HG03558 (cell line): ENCODE measurements around the gene ELK3.

Experiments used
- ATAC-seq: cut with Tn5 transposase; IDR thresholded peaks from one replicate; pipeline ENCODE4 v1.9.1; 2021; ENCODE audit warnings: moderate number of reproducible peaks; ENCODE audit not compliant: unreplicated experiment; ENCODE audit errors: extremely low read depth

ELK3 gene

DNA sequence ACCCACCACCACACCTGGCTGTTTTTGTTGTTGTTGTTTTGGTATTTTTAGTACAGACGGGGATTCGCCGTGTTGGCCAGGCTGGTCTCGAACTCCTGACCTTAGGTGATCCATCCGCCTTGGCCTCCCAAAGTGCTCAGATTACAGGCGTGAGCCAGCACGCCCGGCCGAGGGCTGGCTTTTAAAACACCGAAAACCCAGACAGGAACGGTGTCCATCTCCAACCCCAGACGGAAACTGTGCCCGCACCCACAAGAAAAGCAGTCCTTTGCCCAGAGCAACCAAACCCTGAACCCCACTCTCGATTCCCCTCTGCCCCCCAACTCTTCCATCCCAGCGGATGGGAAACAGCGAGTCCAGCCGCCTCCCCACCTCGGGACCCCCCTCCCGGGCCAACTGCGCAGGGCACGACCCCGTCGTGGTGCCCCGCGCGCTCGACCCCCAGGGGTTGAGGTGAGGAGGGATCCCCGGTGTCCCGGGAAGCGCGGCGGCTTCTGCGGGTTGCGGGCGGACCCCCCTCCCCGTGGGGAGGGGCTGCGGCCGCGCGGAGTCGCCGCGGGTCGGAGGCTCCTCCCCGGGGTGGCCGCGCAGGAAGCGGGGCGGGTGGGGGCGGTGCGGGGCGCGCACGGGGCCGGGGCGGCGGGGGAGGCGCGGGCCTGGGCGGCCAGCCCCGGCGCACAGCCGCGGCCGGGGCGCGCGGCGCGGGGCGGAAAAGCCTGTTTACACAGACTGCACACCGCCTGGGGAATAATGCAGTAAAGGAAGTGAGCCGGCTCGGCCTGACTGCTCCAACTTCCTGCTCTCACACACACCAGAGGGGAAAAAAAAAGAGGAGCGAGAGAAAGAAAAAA is at the start of gene ELK3:
ELK3 (plus strand) TSS at position 651 of the 851 bp plus-strand sequence.
- ATAC-seq: peak; percentile 35

DNA sequence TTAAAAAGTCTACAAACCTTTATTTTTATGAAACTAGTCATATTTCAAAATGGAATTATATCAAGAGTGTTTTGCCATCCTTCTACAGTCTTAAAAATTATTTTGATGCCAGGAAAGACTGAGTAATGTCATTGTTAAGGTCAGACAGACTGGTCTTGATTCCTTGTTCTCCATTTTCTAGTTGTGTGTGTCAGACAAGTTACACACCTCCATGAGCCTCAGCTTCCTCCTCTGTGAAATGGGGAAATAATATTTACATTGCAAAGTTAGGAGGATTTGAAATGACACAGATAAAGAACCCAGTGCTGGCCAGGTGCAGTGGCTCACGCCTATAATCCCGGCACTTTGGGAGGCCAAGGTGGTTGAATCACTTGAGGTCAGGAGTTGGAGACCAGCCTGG is 47.4 kb upstream of the ELK3 start:
- no peak for ATAC-seq

DNA sequence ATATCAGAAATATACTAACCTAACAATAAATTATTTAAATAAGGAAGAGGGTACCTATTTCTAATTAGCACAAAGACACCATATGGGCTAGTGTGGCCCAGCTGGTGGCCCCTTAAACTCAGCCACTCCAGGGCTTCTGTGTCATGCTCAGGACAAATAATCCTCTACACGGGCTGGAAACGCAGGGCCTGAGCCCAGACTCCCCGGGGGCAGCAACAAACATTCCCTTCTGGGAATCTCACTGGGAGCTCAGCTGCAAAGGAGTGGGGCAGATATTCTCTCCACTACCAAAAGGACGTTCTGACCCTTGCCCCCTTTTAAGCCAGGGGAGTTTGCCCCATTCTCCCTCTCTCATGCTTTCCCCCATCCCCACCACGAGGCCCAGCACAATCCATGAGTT is 43.7 kb upstream of the ELK3 start:
- no peak for ATAC-seq

DNA sequence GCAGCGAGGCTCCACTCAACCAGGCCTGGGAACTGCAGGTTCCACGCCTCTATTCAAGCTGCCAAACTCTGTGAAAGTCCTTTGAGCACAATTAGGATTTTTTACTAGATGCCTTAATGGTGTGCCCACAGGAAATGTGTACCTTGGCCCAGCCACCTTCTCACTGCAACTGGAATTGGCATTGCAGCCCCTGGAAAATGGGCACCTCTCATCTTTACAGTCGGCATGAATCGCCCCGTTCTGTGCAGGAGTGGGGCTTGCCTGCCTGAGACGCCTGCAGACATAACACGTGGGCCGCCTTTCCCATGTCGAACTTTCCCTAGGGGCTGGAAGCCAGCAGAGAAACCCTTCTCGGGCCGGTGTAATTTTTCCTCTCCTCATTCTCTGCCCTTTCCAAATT is 42.0 kb upstream of the ELK3 start:
- no peak for ATAC-seq

DNA sequence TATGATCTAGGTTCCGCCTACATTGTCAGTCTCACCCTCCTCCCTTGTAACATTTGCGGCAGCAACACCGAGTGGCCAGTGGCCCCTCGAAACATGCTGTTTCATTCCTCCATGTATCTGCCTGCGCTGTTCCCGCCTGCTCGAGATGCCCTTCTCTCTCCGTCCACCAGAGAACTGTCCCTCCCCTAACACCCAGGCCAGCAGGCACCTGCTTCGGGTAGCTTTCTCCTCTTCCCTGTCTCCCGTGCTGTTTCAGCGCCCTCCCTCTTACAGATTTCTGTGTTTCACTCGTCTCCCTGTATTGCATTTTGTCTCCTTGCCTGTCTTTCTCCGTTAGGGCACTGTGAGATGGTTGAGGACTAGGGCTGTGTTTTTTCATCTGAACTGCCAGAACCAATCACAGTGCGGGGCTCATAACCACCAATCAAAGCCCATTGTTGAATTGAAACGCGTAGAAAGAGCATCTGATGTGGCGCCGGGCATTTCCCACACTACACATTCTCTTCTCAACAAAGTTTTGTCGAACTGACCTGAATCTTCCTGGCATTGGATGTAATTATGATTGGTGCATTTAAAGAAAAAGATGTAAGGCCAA is 40.9 kb upstream of the ELK3 start:
- ATAC-seq: no peak

DNA sequence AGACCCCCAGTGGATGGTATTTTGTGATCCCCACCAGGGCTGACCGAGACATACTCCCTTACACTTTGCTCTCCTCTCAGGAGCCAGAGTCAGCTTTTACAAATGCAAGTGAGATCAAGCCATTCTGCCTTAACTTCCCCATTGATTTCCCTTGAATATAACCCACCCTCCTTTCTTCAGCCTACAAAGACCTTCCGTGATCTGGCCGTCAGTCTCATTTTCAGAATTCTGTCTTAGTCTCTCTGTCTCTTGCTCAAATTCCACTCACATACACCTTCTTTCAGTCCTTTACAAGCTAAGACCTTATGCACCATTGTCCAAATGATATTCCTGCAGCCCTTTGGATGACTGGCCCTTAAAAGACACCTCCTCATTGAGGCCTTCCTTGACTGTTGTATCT is 39.0 kb upstream of the ELK3 start:
- no peak for ATAC-seq

DNA sequence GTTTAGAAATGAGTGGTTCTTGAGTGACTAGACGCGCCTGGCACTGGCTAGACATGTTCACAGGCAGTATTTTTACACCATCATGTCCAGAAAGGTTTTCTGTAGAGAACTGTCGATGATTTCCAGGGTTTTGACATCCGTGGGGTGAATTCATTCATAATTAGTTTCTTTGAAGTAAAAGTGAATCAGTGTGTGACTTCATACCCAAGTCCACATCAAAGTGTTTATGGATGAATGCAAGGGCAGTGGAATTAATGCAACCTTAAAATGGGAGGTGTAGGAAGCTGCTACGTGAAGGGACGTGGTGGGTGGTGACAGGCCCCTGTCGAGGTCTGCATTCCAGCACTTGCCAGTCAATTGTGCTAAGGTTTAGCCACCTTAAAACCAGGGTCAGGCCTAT is 38.4 kb upstream of the ELK3 start:
- no peak for ATAC-seq

DNA sequence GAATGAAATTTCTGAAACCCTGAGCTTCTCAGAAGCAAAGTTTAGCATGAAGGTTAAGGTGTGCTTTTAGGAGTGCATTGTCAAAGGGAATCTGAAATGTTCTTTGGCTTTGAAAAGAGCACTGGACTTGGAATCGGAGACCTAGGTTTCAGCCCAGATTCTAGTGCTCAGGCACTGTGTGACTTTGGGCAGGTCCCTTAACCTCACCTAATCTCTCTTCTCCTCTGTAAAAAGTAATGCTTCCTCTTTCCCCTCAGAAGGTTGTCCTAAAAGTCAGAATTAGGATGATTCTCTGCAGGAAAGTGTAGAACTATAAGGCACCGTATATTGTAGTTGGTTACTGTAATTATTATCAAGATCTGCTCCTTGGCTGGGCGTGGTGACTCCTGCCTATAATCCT is 38.0 kb upstream of the ELK3 start:
- no peak for ATAC-seq

DNA sequence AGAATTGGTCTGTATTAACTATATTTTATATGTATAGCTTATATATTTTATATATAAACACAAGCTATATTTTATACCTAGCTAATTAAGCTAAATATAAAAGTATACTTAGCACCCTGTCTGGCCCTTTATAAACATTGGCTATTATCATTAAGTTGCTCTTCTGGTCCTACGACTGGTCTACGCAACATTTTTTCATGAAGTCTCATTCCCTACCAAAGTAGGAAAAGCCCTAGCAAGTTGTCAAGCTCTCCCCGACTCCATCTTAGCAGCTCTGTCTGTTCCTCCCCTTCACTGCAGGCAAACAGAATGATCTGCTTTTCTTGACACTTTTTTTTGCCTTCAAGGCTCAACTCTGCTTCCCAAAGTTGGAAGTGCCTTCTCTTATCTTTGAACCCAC is 36.7 kb upstream of the ELK3 start:
- no peak for ATAC-seq

DNA sequence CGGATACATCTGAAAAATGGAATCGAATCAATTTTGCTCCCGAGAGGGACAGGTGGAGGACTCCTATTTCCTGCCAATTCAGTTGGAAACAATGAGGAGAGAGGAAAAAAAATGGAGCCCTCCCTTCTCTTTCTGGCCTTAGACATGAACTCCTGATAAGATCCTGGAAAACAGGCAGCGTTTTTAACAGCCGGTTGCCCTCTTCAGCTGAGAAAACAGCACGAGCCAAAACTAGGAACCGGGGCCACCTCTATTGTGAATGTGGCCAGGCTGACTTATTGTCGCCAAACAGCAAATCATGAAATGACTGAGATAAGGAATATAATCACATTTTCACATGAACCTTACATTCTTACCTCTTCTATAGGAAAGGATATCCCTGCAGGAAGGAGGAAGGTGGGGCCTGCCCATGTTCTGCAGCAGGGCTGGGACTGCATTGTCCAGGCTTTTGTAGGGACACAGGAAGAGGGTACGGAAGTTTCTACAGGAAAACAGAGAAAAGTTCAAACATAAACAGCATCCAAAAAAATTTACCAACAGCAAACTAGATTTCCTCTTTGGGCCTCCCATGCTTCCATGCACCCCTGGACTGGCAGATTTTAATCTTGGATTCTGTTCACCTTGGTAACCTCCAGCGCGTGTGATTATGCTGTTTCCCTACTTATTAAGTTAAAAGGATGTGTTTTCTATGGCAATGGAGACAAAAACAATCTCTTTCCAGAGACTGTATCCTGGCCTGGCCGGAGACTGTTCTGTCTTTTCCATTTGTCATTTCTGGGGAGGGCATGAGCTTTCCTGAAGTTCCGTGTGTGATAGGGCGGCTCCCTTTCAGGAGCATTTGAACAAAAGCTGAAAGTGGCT is 29.0 kb upstream of the ELK3 start:
- ATAC-seq: no peak

DNA sequence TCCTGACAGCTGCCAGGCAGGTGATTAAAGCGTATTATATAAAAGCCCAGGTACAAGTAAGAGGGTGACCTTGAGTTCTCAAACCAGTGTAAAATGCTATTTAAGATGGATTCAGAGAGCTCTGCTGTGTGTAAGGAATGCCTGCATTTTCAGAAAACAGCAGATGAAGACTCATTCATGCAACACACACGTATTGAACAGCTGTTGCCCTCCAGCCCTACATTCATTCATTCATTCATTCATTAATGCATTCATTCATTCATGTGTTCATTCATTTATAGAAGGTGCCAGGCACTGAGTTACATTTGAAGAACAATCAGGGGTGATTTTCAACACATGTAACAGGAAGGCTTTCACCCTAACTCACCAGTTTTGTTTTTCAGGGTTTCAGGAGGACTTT is 27.4 kb upstream of the ELK3 start:
- no peak for ATAC-seq

DNA sequence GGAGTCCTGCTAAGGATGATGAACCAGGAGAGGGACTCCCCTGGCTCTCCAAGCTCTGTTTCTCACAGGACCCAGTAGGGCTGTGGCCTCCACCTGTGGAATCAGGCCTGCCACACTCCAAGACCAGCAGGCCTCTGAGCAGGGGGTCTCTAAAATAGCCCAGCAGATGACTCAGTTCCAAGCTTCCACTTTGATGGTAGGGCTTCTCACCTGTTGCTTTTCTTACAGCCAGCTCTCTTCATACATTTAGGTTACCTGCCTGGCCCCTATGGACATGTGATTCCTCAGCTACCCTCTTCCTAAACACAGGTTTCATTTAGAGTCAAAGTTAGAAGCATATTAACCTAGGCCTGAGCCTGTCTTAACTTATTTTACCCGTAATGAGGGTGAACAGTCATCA is 26.7 kb upstream of the ELK3 start:
- ATAC-seq: no peak

DNA sequence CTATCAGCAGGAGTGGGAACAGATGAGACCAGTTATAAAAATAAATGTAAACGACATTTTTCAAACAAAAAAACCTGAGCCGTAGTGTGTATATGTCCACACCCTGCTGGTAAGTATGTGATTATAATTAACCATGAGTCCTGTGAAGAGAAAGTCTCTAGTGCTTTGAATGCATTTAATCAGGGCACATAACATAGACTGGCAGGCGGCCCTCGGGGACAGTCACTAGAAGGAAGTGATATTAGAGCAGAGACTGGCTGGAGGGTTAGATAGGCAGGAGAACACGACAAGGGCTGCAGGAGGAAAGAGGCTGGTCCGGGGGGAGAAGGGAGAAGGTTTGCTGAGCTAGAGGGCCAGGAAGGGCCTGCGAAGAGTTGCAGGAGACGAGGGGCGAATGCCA is 23.8 kb upstream of the ELK3 start:
- ATAC-seq: no peak

DNA sequence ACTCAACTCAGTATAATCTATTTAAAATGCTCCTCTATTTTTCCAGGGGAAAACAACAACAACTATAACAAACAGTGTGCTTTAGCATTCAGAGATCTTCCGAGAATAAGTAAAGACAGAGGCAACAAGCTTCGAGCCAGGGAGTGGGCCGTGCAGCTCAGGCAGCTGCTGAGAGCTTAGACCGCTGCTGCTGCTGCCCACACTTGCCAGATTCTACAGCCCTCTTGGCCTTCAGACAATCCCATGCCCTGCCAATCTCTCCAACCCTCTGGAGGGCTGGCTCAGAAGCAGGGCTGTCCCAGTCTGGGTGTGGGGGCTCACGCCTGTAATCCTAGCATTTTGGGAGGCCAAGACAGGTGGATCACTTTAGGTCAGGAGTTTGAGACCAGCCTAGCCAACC is 23.4 kb upstream of the ELK3 start:
- ATAC-seq: no peak

DNA sequence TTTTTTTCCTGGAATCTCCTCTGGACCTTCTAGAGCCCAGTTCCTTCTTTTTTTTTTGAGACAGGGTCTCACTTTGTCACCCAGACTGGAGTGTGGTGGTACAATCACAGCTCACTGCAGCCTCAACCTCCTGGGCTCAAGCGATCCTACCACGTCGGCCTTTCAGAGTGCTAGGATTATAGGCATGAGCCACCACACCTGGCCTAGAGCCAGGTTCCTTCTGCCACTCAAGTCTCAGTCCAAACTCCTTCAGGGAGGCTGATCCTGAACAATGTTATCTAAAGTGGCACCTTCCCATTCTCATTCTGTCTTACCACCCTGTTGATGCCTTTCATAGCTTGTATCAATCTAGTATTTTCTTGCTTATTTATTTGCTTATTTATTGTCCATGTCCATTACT is 22.3 kb upstream of the ELK3 start:
- ATAC-seq: no peak

DNA sequence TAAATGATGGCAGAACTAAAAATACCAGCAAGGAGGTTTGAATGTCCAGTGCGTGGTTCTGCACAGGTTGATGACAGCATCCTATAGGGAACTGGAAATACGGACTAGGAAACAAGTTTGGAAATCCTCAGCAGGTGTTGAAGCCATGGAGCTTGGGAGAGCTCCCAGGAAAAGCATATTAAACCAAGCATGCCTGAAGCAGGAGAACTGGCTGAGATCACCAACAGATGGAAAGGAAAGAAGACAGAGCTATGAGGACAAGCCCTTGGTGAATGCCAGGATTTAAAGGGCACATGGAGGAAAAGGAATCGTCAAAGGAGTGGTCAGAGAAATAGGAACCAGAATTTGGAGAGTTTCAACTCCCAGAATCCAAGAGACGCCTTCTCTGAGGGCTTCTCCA is 21.2 kb upstream of the ELK3 start:
- ATAC-seq: no peak

DNA sequence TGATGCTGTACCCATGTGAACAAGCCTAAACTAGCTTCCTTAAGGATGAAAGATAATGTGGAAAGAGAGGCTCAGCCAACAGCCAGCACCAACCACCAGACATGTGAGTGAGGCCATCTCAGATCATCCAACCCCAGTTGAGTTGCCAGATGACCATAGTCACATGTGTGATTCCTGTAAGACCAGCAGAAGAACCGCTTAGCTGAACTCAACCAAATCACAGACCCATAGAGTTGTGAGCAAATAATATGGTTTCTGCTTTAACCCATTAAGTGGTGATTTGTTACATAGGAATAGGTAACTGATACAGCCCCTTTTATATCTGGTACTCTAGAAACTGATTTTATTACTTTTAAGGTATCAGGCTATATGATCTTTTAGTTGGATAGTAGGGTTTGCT is 17.6 kb upstream of the ELK3 start:
- ATAC-seq: no peak

DNA sequence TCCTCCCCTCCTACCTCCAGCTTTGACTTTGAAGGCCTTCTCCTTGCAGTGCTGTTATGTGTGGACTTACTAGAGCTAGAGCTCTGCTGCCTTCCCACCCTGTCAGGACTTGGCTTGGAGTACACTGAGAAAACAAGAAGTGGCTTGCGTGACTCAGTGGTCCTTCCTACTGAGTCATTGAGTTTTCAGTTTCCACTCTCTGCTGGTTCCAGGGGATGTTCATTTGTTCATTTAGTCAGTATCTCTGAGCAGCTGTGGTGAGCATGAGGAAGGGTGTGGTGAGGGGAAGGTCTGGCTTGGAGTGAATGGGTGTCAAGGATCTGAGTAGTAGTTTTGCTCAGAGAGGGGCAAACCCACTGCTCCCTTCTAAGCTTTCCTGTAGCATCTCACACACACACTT is 17.2 kb upstream of the ELK3 start:
- ATAC-seq: peak; percentile 53

DNA sequence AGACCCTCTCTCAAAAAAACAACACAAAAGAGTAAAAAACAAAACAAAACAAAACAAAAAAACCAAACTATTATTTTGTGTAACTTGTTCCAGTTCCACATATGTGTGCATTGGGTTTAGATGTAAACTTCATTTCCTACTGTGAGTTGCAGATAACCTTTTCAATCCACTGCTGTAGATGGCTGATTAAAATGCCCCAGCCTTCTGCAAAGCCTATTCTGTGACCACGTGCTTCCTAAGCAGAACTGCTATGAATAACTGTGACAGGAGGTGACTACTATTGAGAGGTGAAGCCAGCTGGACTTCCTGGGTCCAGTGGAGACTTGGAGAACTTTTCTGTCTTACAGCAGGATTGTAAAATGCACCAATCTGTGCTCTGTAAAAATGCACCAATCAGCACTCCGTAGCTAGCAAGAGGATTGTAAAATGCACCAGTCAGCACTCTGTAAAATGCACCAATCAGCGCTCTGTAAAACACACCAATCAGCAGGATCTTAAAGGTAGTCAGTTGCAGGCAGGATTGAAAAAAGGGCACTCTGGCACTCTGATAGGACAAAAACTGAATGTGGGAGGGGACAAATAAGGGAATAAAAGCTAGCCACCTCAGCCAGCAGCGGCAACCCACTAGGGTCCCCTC is 10.3 kb upstream of the ELK3 start:
- ATAC-seq: no peak

DNA sequence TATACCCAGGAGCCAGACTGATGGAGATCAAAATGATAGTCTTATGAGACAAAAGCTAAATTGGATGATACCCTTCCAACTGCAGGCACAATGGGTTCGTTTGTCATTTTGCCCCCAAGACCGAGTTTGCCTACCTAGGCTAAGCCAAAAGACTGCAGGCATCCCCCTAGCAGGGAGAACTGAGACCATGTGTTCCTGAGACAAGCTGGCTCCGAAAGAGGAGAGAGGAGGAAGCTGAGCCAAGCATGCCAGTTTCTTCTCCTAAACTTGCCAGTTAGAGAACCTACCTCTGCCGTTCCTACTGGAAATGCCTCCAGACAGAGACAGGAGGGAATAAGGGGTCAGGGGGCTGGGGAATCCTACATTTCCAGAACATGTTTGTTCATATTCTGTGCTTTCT is 8.3 kb upstream of the ELK3 start:
- no peak for ATAC-seq
